Trophoblast cell (in vitro differentiated cells and primary cell): ENCODE measurements around the gene C1orf226.

Experiments used
- DNase-seq, 2 donors: peaks; one replicate each; pipeline ENCODE4 v3.0.0-alpha.2; 2016
- H2AFZ ChIP-seq: 2 replicates; pipeline ENCODE4 v1.6.1; 2013; ENCODE audit warnings: low read length, moderate library complexity, mild to moderate bottlenecking; ENCODE audit not compliant: insufficient read depth, poor library complexity
- H2AK5ac ChIP-seq: 2 replicates; pipeline ENCODE4 v1.6.1; 2013; ENCODE audit warnings: mild to moderate bottlenecking, low read length
- H2BK120ac ChIP-seq: 2 replicates; pipeline ENCODE4 v1.6.1; 2013; ENCODE audit warnings: low read length, mild to moderate bottlenecking, moderate library complexity; ENCODE audit not compliant: insufficient read depth, poor library complexity
- H2BK12ac ChIP-seq: 2 replicates; pipeline ENCODE4 v1.6.1; 2013; ENCODE audit warnings: mild to moderate bottlenecking, low read length, moderate library complexity
- H2BK5ac ChIP-seq: 2 replicates; pipeline ENCODE4 v1.6.1; 2013; ENCODE audit warnings: low read length, low read depth, moderate library complexity, mild to moderate bottlenecking; ENCODE audit not compliant: poor library complexity
- H3K14ac ChIP-seq: 2 replicates; pipeline ENCODE4 v1.6.1; 2013; ENCODE audit warnings: mild to moderate bottlenecking, low read length
- H3K18ac ChIP-seq: 2 replicates; pipeline ENCODE4 v1.6.1; 2013; ENCODE audit warnings: mild to moderate bottlenecking, low read length
- H3K23ac ChIP-seq: 2 replicates; pipeline ENCODE4 v1.6.1; 2013; ENCODE audit warnings: low read length
- H3K27ac ChIP-seq: 2 replicates; pipeline ENCODE4 v1.5.1; 2013; ENCODE audit warnings: low read depth, mild to moderate bottlenecking, inconsistent platforms, low read length, moderate library complexity
- H3K27me3 ChIP-seq: 2 replicates; pipeline ENCODE4 v1.6.1; 2013; ENCODE audit warnings: inconsistent platforms, mild to moderate bottlenecking, low read length, moderate library complexity; ENCODE audit not compliant: insufficient read depth
- H3K36me3 ChIP-seq, 2 experiments: 1 replicate in 1 of 2; 2 replicates in 1 of 2; pipeline ENCODE4 v1.6.1; 2013; ENCODE audit warnings: low read length in 2 of 2, mild to moderate bottlenecking in 2 of 2, moderate library complexity in 1 of 2; ENCODE audit not compliant: insufficient read depth in 2 of 2, control insufficient read depth in 1 of 2
- H3K4ac ChIP-seq: 2 replicates; pipeline ENCODE4 v1.6.1; 2013; ENCODE audit warnings: low read depth, mild to moderate bottlenecking, low read length, moderate library complexity
- H3K4me1 ChIP-seq, 2 experiments: 1 replicate in 1 of 2; 2 replicates in 1 of 2; pipeline ENCODE4 v1.6.1; 2013; ENCODE audit warnings: low read length in 2 of 2, mild to moderate bottlenecking in 2 of 2, moderate library complexity in 1 of 2; ENCODE audit not compliant: insufficient read depth in 2 of 2, control insufficient read depth in 1 of 2
- H3K4me2 ChIP-seq: 2 replicates; pipeline ENCODE4 v1.6.1; 2013; ENCODE audit warnings: inconsistent platforms, mild to moderate bottlenecking, low read length, moderate library complexity
- H3K4me3 ChIP-seq: 2 replicates; pipeline ENCODE4 v1.5.1; 2013; ENCODE audit warnings: mild to moderate bottlenecking, low read depth, low read length, inconsistent platforms
- H3K79me1 ChIP-seq: one replicate; pipeline ENCODE4 v1.6.1; 2013; ENCODE audit warnings: low read length
- H3K79me2 ChIP-seq: 2 replicates; pipeline ENCODE4 v1.6.1; 2013; ENCODE audit warnings: low read length, mild to moderate bottlenecking; ENCODE audit not compliant: control insufficient read depth, insufficient read depth, poor library complexity
- H3K9ac ChIP-seq: 2 replicates; pipeline ENCODE4 v1.6.1; 2013; ENCODE audit warnings: mild to moderate bottlenecking, low read length
- H3K9me3 ChIP-seq: 2 replicates; pipeline ENCODE4 v1.6.1; 2013; ENCODE audit warnings: low read depth, mild to moderate bottlenecking, control low read depth, inconsistent platforms, low read length; ENCODE audit not compliant: insufficient read depth
- H4K12ac ChIP-seq: 2 replicates; pipeline ENCODE4 v1.6.1; 2013; ENCODE audit warnings: low read depth, mild to moderate bottlenecking, low read length, moderate library complexity
- H4K8ac ChIP-seq: 2 replicates; pipeline ENCODE4 v1.6.1; 2013; ENCODE audit warnings: low read depth, mild to moderate bottlenecking, low read length, moderate library complexity
- H4K91ac ChIP-seq: one replicate; pipeline ENCODE4 v1.6.1; 2013; ENCODE audit warnings: low read depth, mild to moderate bottlenecking, low read length, moderate library complexity
- WGBS: extraction: QIAGEN DNeasy Blood & Tissue Kit; methylation state at CpG from one replicate; pipeline ENCODE4 v1.1.7; 2013; ENCODE audit warnings: missing lambda C conversion rate; ENCODE audit not compliant: insufficient read length, insufficient coverage; ENCODE audit errors: extremely low coverage; 5-methylcytosine and 5-hydroxymethylcytosine counted together

The C1orf226 gene

GRCh38 chr1:162400790-162401355 lies 19.3 kb downstream of the C1orf226 start:
- Histone ChIP-seq H3K4me1 (peaks cover 0 to 2% of the 10 kb centered on the region in 2 experiments), H3K14ac (no peak overlapping the region), H3K9me3 (no peaks in the 10 kb centered on the region), H3K27me3 (no peaks in the 10 kb centered on the region), H3K79me1 (no peaks in the 10 kb centered on the region), H4K8ac (no peak overlapping the region), H3K4me3 (no peak overlapping the region), H2BK120ac (no peak overlapping the region), H3K23ac (no peak overlapping the region), H3K18ac (no peak overlapping the region), H4K91ac (no peak overlapping the region), H3K79me2 (no peaks in the 10 kb centered on the region), H2BK5ac (no peak overlapping the region), H2AFZ (no peak overlapping the region), H3K9ac (no peak overlapping the region), H3K4ac (no peak overlapping the region), H3K27ac (no peak overlapping the region), H2BK12ac (no peak overlapping the region), H3K4me2 (no peak overlapping the region), H4K12ac (no peak overlapping the region), H3K36me3 (no peaks in the 10 kb centered on the region), H2AK5ac (no peak overlapping the region)
- DNase-seq, result no peak
- WGBS, result no CpG with 5 or more reads among the region's 10 CpGs

GRCh38 chr1:162404550-162405160 lies 23.1 kb downstream of the C1orf226 start:
- H3K4ac ChIP-seq, result no peak overlapping the region
- no peak overlapping the region for H2BK5ac ChIP-seq
- H3K4me3 ChIP-seq, result no peak overlapping the region
- no peak overlapping the region for H4K8ac ChIP-seq
- DNase-seq, result peak in 1 of 2 donors; percentile 13
- no peak overlapping the region for H3K18ac ChIP-seq
- no peak overlapping the region for H2BK120ac ChIP-seq
- H2AFZ ChIP-seq, result no peak overlapping the region
- no peak overlapping the region for H2BK12ac ChIP-seq
- H3K79me1 ChIP-seq, result no peaks in the 10 kb centered on the region
- H3K79me2 ChIP-seq, result no peaks in the 10 kb centered on the region
- no peak overlapping the region for H3K4me2 ChIP-seq
- H3K36me3 ChIP-seq, result no peaks in the 10 kb centered on the region
- WGBS, result no CpG with 5 or more reads among the region's 5 CpGs
- no peak overlapping the region for H3K9ac ChIP-seq
- H4K12ac ChIP-seq, result no peak overlapping the region
- no peak overlapping the region for H3K14ac ChIP-seq
- no peak overlapping the region for H3K23ac ChIP-seq
- peaks cover 0 to 2% of the 10 kb centered on the region in 2 experiments for H3K4me1 ChIP-seq
- H3K27me3 ChIP-seq, result no peaks in the 10 kb centered on the region
- H3K9me3 ChIP-seq, result no peaks in the 10 kb centered on the region
- no peak overlapping the region for H3K27ac ChIP-seq
- H4K91ac ChIP-seq, result no peak overlapping the region
- no peak overlapping the region for H2AK5ac ChIP-seq

- Histone ChIP-seq H3K4me3 (no peak overlapping the region), H3K18ac (no peak overlapping the region), H4K8ac (no peak overlapping the region), H4K91ac (no peak overlapping the region), H3K36me3 (no peaks in the 10 kb centered on the region), H3K27ac (no peak overlapping the region), H3K4ac (no peak overlapping the region), H3K4me1 (peaks cover 2% of the 10 kb centered on the region in 2 experiments), H3K14ac (no peak overlapping the region), H4K12ac (no peak overlapping the region), H3K9ac (no peak overlapping the region), H2BK120ac (no peak overlapping the region), H2BK5ac (no peak overlapping the region), H2BK12ac (no peak overlapping the region), H2AFZ (no peak overlapping the region), H3K79me2 (no peaks in the 10 kb centered on the region), H3K23ac (no peak overlapping the region), H3K4me2 (no peak overlapping the region), H3K79me1 (no peaks in the 10 kb centered on the region), H3K9me3 (no peaks in the 10 kb centered on the region), H3K27me3 (no peaks in the 10 kb centered on the region), H2AK5ac (no peak overlapping the region)
- WGBS, result no CpG with 5 or more reads among the region's 5 CpGs
- DNase-seq, result peak in 1 of 2 donors; percentile 57
Observed at GRCh38 chr1:162405800-162406199, 24.3 kb downstream of the C1orf226 start.

GRCh38 chr1:162406811-162407210 lies 25.3 kb downstream of the C1orf226 start:
- Histone ChIP-seq H4K91ac (no peak overlapping the region), H3K4me1 (peaks cover 2% of the 10 kb centered on the region in 2 experiments), H3K27me3 (no peaks in the 10 kb centered on the region), H2AFZ (no peak overlapping the region), H3K18ac (no peak overlapping the region), H4K8ac (no peak overlapping the region), H3K14ac (no peak overlapping the region), H3K4me3 (no peak overlapping the region), H3K9me3 (no peaks in the 10 kb centered on the region), H4K12ac (no peak overlapping the region), H3K79me2 (no peaks in the 10 kb centered on the region), H3K9ac (no peak overlapping the region), H2AK5ac (no peak overlapping the region), H3K4me2 (no peak overlapping the region), H2BK120ac (no peak overlapping the region), H2BK5ac (no peak overlapping the region), H2BK12ac (no peak overlapping the region), H3K79me1 (no peaks in the 10 kb centered on the region), H3K36me3 (no peaks in the 10 kb centered on the region), H3K27ac (no peak overlapping the region), H3K23ac (no peak overlapping the region), H3K4ac (no peak overlapping the region)
- WGBS, result no CpG with 5 or more reads among the region's 2 CpGs
- DNase-seq, result no peak
